GM19193 (cell line): ENCODE results near the gene COL12A1.

Experiments
- POLR2A ChIP-seq: IDR thresholded peaks from 4 replicates; pipeline ENCODE4 v1.6.1; 2011; ENCODE audit not compliant: insufficient read depth, insufficient read length; ENCODE audit errors: extremely low read depth

COL12A1 gene

GRCh38 chr6:75203721-75204120 is 2.1 kb downstream of the COL12A1 start:
- TF ChIP-seq POLR2A, result no peak

DNA sequence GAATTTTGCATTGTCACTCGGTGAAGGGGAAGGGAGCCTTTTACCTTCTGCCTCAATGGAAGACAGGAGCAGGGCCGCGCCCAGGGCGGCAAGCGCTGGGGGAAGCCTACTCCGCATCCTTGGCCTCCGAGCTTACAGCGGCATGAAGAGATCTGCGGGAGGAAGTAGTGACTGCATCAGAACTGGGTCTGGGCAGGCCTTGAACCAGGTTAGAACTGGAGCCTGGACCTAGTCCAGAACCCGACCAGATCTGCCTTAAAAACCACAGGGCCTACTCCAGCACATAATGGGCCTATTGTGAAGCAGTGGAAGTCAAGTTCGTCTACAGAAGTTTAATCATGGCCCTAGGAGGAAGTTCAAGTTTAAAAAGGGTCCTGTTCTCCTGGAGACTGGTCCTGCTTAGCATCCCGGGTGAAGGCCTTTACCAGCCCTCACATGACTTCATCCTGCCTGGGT is 3.1 kb downstream of the COL12A1 start:
- TF ChIP-seq POLR2A, result no peak

- TF ChIP-seq POLR2A, result no peak
Measured at GRCh38 chr6:75201901-75202672, 3.8 kb downstream of the COL12A1 start.

DNA sequence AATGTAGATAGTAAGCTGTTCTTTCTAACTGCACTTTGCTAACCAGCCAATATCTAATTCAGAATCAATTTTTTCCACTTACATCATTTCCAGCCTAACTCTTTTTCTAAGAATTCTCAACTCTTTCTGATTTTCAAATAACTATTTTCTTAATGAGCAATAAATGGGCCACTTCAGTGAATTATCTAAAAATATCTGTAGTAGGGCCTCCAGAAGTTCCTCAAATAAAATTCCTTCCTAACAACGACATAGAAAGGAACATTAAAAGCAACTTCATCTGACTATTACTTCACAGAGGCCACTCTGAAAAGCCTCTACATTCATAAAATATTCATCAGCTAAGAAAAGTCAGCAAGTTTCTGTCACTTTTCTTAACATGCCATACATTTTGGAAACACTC is 4.8 kb downstream of the COL12A1 start:
- TF ChIP-seq POLR2A, result no peak

DNA sequence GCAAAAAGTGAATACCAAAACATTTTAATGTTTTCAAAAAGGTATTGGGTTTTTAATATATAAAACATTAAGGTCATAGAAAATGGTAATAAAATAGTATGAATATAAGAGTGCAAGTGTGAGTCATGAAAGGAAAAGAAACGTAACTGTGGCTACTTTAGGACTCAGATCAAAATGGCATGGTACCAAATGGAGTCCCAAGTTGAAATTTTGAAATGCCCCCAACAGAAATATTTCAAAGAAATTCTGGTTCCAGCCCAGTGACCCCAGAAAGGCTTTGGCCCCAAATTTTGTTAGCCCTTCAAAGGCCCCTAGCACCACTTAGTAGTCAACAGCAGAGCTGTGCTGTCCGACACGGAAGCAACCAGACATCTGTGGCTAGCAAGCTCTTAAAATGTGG is 6.0 kb downstream of the COL12A1 start:
- TF ChIP-seq POLR2A, result no peak

GRCh38 chr6:75196081-75196687 is 9.7 kb downstream of the COL12A1 start:
- TF ChIP-seq POLR2A, result no peak

GRCh38 chr6:75188221-75188925 is 17.5 kb downstream of the COL12A1 start:
- no peak for TF ChIP-seq POLR2A

DNA sequence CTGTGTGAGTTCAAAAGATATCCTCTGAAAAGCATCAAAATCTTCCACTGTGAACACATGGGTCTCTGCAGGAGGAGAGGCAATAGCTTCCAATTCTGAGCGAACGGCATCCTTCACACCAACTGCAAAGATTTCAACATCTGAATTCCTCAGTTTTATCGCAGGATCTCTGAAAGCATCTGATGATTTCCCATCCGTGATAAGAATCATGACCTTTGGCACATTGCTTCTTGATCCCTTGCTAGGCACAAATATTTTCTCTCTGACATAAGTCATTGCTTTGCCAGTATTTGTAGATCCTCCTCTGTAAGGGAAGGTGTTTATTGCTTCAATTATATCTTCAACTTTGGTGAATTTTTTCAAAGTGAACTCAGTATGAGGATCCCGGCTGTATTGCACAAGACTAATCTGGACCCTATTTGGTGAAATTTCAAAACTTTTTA is 22.7 kb downstream of the COL12A1 start:
- TF ChIP-seq POLR2A, result no peak

GRCh38 chr6:75180864-75181263 is 25.0 kb downstream of the COL12A1 start:
- no peak for TF ChIP-seq POLR2A

- no peak for TF ChIP-seq POLR2A
Measured at GRCh38 chr6:75178757-75179156, 27.1 kb downstream of the COL12A1 start.

GRCh38 chr6:75176076-75176582 is 29.7 kb downstream of the COL12A1 start:
- TF ChIP-seq POLR2A, result no peak

GRCh38 chr6:75171986-75172385 is 33.9 kb downstream of the COL12A1 start:
- no peak for TF ChIP-seq POLR2A

GRCh38 chr6:75171567-75171966 is 34.3 kb downstream of the COL12A1 start:
- TF ChIP-seq POLR2A, result no peak

GRCh38 chr6:75170691-75171560 is 34.9 kb downstream of the COL12A1 start:
- no peak for TF ChIP-seq POLR2A

DNA sequence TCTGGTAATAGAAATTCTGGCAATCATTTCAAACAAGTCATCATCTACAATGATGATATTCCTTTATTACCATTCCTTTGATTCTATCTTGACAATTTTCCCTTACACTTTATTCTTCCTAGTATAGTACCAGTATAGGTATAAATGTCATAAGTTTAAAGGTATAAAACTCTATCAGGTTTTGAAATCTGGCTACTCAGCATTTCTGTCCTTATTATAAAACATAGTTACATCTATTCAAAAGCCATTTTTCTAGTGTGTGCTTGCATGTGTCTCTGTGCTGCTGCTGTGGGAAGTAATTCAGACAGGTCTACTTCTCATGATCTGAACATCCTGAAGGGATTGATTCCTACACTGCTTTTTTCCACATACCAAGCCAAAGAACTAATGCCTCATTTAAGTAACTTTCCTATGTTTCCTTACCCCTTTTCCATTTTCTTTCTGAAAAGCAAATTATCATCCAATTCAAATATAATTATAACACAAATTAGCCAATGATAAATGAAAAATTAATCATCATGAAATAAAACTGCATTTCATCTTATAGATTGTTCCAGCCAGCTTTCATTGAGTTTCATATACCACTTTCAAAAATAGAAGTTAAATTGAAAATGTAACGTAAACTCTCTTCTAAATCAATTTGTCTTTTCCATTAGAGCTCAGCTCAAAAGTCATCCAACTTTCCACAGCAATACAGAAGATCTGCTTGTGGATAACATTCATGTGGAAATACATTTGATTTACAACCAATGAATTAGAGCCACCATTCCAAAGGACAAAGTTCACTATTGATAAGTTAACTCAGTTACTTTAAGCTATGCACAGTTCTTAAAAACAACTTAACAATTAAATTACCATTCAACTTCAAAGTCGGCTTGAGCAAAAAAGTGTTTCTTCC is 35.9 kb downstream of the COL12A1 start:
- TF ChIP-seq POLR2A, result no peak
